Eye (tissue), 1 donor: ENCODE measurements around the gene NBPF14.
"Not testable (repeated sequence)": the region's sequence is repeated elsewhere in the genome, so short reads cannot be mapped to it uniquely, and the experiment has no call there.

Experiments used
- DNase-seq: peaks from one replicate; pipeline ENCODE4 v3.0.0-alpha.2; 2015

Gene NBPF14, protein sequence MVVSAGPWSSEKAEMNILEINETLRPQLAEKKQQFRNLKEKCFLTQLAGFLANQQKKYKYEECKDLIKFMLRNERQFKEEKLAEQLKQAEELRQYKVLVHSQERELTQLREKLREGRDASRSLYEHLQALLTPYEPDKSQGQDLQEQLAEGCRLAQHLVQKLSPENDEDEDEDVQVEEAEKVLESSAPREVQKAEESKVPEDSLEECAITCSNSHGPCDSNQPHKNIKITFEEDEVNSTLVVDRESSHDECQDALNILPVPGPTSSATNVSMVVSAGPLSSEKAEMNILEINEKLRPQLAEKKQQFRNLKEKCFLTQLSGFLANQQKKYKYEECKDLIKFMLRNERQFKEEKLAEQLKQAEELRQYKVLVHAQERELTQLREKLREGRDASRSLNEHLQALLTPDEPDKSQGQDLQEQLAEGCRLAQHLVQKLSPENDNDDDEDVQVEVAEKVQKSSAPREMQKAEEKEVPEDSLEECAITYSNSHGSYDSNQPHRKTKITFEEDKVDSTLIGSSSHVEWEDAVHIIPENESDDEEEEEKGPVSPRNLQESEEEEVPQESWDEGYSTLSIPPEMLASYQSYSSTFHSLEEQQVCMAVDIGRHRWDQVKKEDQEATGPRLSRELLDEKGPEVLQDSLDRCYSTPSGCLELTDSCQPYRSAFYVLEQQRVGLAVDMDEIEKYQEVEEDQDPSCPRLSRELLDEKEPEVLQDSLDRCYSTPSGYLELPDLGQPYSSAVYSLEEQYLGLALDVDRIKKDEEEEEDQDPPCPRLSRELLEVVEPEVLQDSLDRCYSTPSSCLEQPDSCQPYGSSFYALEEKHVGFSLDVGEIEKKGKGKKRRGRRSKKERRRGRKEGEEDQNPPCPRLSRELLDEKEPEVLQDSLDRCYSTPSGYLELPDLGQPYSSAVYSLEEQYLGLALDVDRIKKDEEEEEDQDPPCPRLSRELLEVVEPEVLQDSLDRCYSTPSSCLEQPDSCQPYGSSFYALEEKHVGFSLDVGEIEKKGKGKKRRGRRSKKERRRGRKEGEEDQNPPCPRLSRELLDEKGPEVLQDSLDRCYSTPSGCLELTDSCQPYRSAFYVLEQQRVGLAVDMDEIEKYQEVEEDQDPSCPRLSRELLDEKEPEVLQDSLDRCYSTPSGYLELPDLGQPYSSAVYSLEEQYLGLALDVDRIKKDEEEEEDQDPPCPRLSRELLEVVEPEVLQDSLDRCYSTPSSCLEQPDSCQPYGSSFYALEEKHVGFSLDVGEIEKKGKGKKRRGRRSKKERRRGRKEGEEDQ (N-terminal part only)

DNA sequence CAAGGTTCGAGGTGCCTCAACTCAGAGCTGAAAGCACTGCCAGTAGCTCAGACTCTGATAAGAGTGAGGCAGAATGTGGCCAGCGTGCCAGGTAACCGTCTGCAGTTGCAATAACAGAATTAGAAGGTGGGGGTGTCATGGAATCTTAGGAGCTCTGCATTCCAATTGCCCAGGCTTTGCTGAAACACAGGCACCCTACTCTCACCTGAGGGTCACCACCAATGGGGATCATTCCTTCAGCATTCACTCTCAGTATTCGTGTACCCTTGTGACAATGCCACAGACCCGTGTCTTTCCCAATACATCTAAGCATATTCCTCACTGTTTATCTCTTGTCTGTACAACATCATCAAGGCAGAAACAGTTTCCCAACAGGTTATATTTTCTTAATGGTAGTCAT lies at the start of gene NBPF14:
Gene NBPF14, minus strand, starts transcription at position 101 of the 400 bp plus-strand sequence. CDS start 294 bp downstream, outside the sequence.
- not testable (repeated sequence) for DNase-seq

DNA sequence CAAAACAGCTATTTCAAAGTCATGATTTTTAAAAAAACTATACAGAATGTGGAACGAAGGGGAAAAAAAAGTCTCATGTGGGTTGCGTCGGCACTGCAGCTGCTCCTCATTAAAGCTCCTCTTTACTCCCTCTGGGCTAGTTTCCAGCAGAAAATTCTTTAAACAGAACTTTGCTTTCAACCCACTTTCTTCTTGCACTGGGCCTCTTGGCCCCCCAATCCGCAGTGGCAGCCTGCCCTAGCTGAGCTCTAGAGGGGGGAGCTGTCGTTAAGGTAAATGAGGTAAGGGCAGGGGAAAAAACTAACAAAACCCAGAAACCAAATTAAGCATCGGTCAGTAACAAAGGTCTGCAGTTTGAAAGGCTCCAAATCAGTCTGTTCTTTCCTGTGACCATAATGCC lies 29.6 kb upstream of the NBPF14 start:
- DNase-seq, result not testable (repeated sequence)

DNA sequence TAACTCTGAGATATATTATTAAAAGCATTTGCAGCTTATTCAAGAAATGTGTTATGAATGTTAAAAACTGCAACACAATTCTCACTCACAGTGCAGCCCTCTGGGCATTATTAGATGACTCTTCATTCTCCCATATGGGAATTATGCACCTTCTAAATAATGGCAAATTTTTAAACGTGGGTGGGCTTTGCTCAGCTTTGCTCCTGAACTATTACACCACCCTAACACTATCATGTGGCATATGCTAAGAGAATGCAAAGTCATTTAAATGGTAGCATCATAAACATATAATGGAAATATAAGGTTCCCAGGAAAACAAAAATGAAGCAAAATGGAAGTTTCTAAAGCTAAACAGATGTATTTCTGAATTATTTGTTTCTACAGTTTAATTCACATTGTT lies 22.4 kb upstream of the NBPF14 start:
- DNase-seq, result not testable (repeated sequence)

DNA sequence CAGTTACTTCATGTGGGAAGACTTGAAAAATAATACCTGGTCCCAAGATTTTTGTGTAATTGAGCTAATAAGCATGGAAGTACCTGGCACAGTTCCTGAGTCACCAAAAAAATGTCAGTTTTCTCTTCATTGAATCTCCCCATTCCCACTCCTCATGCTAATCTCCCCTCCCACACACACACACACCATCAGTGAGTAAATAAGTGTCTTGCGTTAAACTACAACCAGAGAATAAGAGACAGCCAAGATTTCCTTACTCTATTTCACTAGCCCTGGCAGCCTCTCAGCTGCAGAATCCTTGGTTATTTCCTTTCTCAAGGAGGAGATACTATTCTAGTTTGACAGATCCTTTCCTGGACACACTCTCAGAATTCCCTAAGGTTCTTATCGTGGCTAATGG lies 9.5 kb upstream of the NBPF14 start:
- DNase-seq, result peak; percentile 0

DNA sequence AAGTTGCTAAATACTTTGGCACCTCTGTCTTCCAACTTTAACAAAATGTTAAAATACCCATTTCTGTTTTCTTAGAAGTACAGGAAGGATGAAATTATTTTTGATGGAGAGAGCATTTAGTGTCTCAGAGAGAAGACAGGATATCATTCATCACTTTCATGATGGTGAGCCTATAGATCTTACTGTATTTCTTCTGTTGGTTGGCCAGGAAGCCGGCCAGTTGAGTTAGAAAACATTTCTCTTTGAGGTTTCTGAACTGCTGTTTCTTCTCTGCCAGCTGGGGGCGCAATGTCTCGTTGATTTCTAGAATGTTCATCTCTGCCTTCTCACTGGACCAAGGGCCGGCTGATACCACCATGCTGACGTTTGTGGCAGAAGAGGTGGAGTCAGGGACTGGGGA lies 451 bp downstream of the NBPF14 start:
- DNase-seq, result not testable (repeated sequence)

DNA sequence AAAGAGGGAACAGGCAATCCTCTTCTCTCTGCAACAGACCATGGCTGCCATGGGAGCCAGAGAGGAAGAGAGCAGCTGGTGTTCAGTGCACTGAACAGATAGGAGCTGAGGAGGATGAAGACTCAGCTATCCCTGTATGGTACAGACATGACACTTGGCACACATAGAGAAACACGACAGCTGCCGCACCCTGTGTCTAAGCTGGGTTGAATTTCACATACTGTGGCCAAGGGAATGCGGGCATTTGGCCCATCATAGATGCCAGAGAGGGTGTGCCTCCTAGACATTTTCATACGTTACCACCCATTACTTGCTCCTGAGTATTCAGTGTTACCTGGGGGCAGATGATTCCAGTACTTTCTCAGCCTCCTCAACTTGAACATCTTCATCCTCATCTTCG lies 4.7 kb downstream of the NBPF14 start:
- not testable (repeated sequence) for DNase-seq

DNA sequence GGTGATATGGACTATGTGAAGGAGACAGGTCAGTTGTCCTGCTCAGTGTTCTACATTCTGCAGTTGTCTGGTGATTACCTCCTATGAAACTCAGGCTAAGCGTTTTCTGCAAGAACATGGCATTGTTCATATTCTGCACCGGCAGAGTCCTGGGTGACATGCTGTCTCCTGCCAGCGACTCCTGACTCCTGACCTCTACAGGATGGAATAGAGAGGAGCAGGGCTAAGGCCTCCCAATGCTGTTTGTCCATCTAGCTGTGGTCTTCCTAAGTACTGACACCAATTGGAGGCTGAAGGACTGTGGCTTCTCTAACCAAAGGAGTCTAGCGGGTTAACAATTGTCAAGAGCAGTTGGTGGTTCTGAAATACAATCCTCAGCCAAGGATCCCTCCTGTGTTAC lies 63.7 kb downstream of the NBPF14 start:
- not testable (repeated sequence) for DNase-seq

DNA sequence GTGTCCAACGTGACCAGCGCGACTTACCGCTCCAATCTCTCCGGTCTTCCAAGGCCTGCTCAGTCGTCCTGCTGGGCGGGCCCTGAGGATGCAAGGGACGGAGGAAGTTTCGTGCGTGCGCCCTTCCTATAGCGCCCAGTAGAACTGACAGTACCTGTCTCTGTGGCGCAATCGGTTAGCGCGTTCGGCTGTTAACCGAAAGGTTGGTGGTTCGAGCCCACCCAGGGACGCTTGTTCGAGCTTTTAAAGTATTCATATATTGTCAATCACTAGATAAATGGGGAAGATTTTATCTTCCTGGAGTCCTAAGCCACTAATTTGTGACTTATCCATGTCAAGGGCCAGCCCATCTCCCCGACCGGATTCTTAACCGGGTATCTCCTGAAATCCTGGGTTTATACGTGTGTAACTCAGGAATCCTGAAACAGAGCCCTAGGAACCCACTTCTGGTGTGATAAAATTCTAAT lies 66.7 kb downstream of the NBPF14 start:
- DNase-seq, result peak; percentile 54

DNA sequence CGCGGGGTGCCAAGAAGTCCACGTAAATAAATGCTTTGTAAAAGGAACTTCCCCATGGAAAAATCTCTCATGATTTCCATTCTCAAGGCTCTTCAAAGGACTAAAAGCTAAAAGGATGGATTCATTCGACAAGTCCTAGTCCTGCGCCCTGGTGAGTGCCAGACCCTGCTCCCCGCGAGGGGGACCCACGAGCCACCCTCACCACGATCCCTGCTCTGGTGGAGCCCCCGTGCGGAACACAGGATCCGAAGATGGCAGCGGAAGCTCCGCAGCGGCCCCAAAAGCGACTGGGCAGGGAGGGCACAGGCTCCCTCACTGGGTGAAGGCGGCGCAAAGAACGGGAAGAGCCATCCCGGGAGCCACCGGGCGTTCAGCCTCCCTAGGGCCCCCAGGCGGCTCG lies 67.2 kb downstream of the NBPF14 start:
- DNase-seq, result not testable (repeated sequence)

DNA sequence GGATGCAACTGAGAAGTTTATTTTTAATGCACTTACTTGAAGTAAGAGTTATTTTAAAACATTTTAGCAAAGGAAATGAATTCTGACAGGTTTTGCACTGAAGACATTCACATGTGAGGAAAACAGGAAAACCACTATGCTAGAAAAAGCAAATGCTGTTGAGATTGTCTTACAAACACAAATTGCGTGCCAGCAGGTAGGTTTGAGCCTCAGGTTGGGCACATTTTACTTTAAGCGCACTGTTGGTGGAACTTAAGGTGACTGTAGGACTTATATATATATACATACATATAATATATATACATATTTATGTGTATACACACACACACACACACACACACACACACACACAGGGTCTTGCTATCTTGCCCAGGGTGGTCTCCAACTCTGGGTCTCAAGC lies 69.2 kb downstream of the NBPF14 start:
- not testable (repeated sequence) for DNase-seq

DNA sequence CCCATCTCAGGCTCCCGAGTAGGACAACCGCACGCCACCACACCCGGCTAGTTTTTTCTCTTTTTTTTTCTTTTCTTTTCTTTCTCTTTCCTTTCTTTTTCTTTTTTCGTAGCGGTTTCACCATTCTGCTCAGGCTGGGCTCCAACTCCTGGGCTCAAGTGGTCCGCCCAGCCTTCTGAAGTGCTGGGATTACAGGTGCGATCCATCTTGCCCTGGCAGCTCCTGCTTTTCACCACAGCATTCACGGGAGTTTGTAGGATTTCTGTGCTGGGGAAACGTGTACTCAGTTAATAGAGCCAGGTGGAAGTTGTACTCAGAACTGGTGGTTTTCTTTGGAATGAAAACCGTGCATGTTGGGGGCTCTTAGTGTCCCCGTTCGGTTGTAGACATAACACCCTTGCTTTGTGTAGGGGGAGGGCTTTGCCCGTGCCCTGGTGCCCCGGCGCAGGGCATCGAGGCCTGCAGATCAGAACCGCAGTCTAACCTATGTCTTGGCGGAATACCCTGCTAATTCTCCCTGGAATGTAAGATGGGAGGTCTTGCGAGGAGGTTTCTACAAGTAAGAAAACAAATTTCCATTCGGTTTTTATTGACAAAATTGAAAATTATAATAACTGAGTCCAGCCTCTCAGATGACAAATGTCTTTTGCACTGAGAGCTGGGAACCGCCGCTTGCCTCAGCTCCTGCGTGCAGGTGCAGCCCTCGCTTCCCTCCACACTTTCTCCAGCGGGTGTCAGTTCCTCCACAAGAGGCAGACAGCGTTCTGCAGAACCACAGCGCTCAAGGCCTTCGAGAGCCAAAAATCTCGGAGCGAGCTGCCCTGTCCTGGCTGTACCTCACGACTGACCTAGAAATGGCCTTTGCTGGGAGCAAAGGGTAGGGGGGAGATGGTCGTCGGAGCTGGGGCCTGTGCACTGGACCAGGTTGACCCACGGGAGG lies 72.3 kb downstream of the NBPF14 start:
- DNase-seq, result not testable (repeated sequence)

DNA sequence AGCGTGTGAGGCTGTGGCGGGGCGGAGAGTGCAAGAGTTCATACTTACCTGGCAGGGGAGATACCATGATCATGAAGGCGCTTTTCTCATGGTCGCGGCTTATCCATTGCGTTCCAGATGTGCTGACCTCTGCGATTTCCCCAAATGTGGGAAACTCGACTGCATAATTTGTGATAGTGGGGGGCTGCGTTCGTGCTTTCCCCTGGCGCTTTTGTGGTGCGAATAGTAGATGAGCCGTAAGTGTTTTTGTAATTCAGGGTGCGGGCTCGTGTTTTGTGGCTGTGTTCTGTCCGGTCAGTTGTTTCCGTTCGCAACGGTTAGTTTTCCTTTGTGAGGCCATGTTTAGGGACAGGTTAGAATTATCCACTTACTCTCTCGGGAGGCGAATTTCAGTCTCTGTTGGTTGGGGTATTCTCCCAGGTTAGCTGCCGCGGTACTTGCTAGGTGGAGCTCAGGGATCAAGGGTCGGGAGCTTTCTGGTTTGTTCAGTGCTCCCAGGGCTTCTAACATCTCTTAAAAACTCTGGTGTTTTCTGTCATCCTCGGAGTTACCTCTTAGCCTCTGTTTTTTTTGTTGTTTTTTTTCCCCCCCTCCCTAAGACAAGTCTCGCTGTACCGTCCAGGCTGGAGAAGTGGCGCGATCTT lies 73.1 kb downstream of the NBPF14 start:
- peak; percentile 96 for DNase-seq

DNA sequence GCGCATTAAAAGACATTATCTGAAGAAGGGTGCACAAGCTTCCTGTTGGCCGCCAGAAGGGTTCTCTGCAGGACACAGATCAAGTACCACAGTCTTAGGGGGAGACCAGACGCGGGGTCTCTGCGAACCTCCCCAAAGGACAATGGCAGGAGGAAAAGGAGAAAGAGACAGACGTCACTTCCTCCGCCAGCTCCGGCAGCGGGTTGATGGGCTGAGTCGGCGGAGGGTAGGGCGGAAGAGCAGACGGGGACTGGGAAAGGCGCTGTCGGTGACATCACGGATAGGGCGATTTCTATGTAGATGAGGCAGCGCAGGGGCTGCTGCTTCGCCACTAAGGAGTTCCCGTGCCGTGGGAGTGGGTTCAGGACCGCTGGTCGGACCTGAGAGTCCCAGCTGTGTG lies 73.7 kb downstream of the NBPF14 start:
- DNase-seq, result peak; percentile 91

DNA sequence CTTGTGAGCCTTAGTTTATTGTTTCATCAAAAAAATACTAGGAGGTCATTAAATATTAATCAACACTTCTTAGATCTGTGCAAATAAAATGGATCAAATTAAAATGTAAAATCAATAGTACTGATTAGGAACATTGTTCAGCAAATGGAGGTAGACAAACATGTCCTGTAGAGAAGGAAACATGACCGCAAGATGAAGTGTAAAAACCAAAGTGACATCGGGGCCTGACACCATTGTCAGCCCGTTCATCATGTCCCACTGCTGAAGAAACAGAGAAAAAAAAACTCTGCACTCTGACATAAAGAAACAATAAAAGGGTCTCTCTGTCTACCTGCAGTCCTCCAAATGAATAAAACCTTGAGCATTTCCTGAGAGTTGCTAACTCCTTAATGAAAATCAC lies 81.5 kb downstream of the NBPF14 start:
- not testable (repeated sequence) for DNase-seq

DNA sequence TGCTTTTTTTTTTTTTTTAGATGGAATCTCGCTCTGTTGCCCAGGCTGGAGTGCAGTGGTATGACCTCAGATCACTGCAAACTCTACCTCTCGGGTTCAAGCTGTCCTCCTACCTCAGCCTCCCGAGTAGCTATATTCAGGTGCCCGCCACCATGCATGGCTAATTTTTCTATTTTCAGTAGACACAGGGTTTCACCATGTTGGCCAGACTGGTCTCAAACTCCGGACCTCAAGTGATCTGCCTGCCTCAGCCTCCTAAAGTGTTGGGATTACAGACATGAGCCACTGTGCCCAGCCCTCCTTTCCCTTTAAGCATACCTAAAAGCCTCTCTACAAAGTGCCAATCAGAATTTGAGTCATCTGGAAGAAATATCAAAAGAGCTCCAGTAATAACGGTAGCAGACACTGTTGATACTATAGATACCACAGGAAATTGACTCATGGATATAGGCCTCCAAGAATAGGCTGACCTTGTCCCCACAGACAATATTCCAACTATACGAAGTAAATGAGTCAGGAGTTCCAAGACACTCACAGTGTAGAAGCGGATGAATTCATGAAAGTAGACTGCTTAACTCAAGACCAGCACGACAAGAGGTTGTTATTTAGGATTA lies 83.1 kb downstream of the NBPF14 start:
- not testable (repeated sequence) for DNase-seq

DNA sequence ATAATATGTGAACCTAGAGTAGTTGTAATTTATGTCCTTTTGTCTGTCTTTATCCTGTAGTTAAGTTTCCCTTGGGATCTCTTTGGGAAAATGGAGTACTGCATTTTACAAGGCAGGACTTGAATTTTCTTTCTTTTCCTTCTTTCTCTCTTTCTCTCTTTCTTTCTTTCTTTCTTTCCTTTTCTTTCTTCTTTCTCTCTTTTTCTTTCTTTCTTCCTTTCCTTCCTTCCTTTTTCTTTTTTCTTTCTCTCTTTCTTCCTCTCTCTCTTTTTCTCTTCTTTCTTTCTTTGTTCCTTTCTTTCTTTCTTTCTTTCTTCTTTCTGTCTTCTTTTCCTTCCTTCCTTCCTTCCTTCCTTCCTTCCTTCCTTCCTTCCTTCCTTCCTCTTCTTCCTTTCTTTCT lies 101.9 kb downstream of the NBPF14 start:
- not testable (repeated sequence) for DNase-seq

DNA sequence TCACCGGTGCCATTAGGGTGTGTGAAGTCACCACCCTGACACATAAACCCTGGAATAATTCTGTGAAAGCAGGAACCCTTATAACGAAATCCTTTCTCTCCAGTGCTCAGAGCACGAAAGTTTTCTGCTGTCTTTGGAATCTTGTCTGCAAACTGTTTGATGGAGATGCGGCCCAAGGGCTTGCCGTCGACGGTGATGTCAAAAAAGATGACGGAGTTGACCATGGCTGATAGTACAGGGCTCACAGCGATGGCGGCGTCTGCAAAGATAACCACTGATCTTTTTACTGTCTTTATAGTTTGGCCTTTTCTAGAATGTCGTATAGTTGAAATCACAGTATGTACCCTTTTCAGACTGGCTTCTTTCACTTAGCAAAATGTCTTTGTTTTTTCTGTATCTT lies 112.8 kb downstream of the NBPF14 start, which contains the start of gene PPIAL4G:
Gene PPIAL4G, minus strand, starts transcription at position 274 of the 400 bp plus-strand sequence. Its CDS starts 50 bp downstream, at position 224.
- not testable (repeated sequence) for DNase-seq
